ENCODE measurements around the gene SPSB3.

GRCh38 chr16:1790261-1790610 lies 7.9 kb upstream of the SPSB3 start:
- TF ChIP-seq MAFK (IDR thresholded peaks at IDR 0.05; ENCODE audit: low read depth, low read length) (no peak), RFX5 (IDR thresholded peaks at IDR 0.05; ENCODE audit: low read depth, low read length) (no peak), POLR2A (IDR thresholded peaks at IDR 0.05; ENCODE audit: low read depth, low read length) (no peak), CTCF (conservative IDR thresholded peaks at IDR 0.05; ENCODE audit: low read depth, low read length) (no peak), BHLHE40 (IDR thresholded peaks at IDR 0.05; ENCODE audit: low read depth, low read length) (no peak), USF2 (IDR thresholded peaks at IDR 0.05; ENCODE audit: low read depth, low read length) (no peak), RCOR1 (IDR thresholded peaks at IDR 0.05; ENCODE audit: insufficient replicate concordance, low read length) (no peak), RAD21 (IDR thresholded peaks at IDR 0.05; ENCODE audit: low read length) (no peak), ELK1 (IDR thresholded peaks at IDR 0.05; ENCODE audit: borderline replicate concordance, low read depth, low read length) (no peak), SMC3 (IDR thresholded peaks at IDR 0.05; ENCODE audit: low read depth, low read length) (no peak), CEBPB (IDR thresholded peaks at IDR 0.05; ENCODE audit: low read depth, low read length) (no peak), NFE2L2 (IDR thresholded peaks at IDR 0.05; ENCODE audit: low read depth, low read length) (no peak), FOS (IDR thresholded peaks at IDR 0.05; ENCODE audit: low read depth, low read length) (no peak), MAZ (IDR thresholded peaks at IDR 0.05; ENCODE audit: borderline replicate concordance, low read depth, low read length) (no peak)

Data from IMR-90 (cell line).